ENCODE data around the gene DDIT3.
"Not testable (repeated sequence)": the region's sequence is repeated elsewhere in the genome, so short reads cannot be mapped to it uniquely, and the experiment has no call there.

DDIT3 gene

GRCh38 chr12:57511588-57512325, 8.6 kb downstream of the DDIT3 start:
- DNase-seq, result no peak

- DNase-seq, result no peak
Observed at GRCh38 chr12:57511161-57511560, 9.2 kb downstream of the DDIT3 start.

- DNase-seq, result not testable (repeated sequence)
Observed at GRCh38 chr12:57507796-57508195, 12.5 kb downstream of the DDIT3 start.

- DNase-seq, result not testable (repeated sequence)
Observed at GRCh38 chr12:57506541-57506940, 13.8 kb downstream of the DDIT3 start.

DNA sequence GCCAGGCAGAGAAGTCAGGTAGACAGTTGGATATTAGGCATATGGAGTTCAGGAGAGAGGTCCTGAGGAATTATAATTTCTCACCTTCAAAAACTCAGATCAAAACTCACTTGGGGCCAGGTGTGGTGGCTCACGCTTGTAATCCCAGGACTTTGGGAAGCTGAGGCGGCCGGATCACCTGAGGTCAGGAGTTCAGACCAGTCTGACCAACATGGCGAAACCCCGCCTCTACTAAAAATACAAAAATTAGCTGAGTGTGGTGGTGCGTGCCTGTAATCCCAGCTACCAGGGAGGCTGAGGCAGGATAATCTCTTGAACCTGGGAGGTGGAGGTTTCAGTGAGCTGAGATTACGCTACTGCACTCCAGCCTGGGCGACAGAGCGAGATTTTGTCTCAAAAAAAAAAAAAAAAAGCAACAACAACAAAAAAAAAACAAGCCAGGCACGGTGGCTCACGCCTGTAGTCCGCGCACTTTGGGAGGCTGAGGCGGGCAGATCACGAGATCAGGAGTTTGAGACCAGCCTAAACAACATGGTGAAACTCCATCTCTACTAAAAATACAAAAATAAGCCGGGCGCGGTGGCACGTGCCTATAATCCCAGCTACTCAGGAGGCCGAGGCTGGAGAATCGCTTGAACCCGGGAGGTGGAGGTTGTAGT, 17.9 kb downstream of the DDIT3 start:
- not testable (repeated sequence) for DNase-seq

GRCh38 chr12:57500213-57500612, 20.1 kb downstream of the DDIT3 start:
- no peak for DNase-seq

GRCh38 chr12:57498571-57498970, 21.7 kb downstream of the DDIT3 start:
- no peak for DNase-seq

GRCh38 chr12:57498132-57498502, 22.2 kb downstream of the DDIT3 start:
- DNase-seq, result no peak

DNA sequence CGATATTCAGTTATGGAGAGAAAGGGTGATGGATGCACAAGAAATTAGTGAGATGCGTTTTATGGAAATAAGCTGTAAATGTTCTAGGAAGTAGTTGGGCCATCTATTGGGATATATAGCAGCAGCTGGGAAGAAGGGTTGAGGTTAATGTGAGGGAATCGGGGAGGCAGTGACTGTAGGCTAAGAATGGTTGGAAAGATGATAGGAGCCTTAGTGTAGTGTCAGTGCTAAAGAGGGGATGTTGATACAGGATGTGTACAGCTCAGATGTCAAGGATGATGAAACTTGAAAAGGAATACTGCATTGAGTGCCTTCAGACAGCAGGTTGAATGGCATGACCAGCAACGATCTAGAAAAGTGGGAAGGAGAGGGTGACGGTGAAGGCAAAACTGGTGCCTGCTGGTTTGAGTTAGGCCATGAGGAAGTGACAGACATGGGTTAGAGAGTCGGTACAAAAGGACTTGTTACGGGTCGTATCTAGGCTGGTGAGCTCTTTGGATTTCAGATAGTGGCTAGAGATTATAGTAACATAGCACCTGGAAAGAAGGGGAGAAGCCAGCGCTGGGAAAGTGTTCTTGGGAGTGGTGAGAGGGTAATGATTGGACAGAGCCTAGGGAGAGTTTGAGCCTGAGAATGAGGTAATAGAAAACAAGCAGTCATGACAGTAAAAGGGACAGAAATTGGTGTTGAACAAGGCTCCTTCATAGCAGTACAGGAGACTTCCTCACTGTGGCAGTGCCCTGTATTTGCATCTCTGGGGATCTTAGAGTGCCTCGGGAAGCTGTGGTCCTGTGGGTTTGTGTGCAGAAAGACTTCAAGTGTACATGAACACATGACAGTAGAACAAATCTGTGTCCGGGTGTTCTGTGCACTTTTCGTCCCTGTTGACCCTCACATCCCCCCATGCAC, 22.8 kb downstream of the DDIT3 start:
- DNase-seq, result no peak

DNA sequence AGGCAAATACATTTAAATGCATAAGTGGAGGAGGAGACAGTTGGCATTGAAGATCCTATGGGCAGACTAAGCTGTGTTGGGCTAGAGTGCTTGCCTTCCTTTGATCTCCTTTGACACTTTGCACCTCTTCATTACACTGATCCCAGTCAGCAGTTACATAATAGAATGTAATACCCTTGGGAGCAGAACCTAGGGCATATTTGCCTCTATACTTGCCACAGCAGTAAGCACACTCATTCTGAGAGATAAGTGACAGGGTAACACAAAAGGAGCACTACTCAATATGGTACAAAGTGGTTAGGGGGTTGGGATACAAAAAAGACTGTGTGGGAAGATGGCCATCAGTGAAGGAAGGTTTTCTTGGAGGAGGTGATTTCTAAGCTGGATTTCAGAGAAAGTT, 23.5 kb downstream of the DDIT3 start:
- no peak for DNase-seq

DNA sequence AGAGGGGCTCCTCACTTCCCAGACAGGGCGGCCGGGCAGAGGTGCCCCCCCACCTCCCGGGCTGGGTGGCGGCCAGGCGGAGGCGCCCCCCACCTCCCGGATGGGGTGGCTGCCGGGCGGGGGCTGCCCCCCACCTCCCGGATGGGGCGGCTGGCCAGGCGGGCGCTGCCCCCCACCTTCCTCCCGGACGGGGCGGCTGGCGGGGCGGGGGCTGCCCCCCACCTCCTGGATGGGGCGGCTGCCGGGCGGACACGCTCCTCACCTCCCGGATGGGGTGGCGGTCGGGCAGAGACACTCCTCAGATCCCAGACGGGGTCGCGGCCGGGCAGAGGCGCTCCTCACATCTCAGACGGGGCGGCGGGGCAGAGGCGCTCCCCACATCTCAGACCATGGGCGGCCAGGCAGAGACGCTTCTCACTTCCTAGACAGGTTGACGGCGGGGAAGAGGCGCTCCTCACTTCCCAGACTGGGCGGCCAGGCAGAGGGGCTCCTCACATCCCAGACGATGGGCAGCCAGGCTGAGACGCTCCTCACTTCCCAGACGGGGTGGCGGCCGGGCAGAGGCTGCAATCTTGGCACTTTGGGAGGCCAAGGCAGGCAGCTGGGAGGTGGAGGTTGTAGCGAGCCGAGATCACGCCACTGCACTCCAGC, 25.1 kb downstream of the DDIT3 start:
- not testable (repeated sequence) for DNase-seq

DNA sequence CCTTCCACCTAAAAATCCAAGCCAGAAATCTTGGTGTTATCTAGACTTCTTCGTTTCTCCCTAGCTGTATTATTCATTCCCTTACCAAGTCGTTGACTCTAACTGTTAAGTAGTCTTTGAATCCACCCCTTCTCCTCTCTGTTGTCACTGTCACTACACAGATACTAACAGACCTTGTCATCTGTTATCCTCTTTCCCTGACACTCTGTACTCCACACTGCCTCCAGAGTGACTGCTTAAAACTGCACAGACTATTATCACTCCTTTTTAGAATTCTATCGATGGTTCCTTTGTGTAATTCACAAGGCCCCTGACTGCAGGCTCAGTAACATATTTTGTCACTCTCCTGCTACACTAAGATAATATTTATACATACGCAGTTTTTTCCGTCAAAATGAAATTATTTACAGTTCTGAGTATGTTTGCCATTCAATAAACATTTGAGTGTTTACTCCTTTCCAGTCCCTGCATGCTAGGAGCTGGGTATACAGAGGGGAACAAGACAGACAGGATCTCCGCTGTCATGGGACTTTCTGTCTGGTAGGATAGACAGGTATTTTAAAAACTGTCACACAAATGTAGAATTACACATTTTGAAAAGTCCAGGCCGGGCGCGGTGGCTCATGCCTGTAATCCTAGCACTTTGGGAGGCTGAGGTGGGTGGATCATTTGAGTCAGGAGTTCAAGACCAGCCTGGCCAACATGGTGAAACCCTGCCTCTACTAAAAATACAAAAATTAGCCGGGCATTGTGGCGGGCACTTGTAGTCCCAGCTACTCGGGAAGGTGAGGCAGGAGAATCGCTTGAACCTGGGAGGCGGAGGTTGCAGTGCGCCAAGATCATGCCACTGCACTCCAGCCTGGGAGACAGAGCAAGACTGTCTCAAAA, 28.7 kb downstream of the DDIT3 start:
- DNase-seq, result no peak

DNA sequence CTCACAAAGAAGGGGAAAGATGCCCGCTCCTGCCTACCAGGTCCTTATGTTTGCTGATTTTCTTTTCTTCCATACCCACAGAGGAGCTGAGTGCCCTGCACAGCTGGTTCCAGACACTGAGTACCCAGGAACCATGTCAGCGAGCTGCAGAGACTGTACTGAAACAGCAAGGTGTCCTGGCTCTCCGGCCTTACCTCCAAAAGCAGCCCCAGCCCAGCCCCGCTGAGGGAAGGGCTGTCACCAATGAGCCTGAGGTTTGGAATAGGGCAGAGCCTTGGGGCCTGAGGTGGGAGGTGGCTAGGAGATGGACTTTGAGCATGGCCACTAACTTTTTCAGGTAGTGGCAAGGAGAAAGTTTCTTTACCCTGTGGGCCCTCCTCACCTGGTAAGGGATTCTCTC, 30.2 kb downstream of the DDIT3 start:
- no peak for DNase-seq

DNA sequence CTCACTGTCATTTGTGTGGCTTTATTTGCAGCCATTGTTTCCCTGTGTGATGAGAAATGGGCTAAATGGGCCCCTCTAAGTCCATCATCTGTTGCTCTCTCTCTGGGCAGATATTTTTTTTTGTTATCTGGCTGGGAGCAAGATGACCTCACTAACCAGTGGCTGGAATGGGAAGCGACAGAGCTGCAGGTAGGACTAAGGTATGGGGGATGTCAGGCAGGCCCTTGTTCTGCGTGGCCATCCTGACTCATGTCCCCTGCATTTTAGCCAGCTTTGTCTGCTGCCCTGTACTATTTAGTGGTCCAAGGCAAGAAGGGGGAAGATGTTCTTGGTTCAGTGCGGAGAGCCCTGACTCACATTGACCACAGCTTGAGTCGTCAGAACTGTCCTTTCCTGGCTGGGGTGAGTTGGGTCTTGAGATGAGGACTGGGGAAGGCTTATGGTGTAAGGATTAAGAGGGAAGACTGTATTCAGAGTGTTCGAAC, 31.1 kb downstream of the DDIT3 start:
- DNase-seq, result no peak

- no peak for DNase-seq
Observed at GRCh38 chr12:57488402-57489156, 31.7 kb downstream of the DDIT3 start.

DNA sequence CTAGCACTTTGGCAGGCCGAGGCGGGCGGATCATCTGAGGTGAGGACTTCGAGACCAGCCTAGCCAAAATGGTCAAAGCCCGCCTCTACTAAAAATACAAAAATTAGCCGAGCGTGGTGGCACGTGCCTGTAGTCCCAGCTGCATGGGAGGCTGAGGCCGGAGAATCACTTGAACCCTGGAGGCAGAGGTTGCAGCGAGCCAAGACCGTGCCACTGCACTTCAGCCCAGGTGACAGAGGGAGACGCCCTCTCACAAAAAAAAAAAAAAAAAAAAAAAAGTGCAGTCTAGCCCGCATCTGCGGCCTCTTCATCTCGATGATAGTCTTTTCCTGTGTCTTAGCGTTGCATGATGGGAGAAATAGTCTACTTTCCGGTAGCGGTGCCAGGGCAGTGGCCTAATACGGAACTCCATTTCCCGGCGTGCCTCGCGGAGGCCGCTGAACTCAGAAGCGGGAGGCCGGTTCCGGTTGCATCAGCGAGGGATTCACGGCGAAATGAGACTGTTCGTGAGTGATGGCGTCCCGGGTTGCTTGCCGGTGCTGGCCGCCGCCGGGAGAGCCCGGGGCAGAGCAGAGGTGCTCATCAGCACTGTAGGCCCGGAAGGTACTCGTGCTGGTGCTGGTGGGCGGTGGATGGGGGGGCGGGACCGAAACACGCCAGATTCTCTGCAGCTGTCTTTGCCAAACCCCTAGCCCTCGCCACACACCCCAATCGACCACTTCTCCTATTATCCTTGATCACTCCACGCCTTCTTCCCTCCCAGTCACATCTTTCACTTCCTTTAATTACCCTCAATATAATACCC, 32.5 kb downstream of the DDIT3 start, which contains the start of gene MARS1:
Gene MARS1 (plus strand): TSS at position 472 of the 805 bp plus-strand sequence. CDS start 23 bp downstream, at position 495.
- DNase-seq, result peak; percentile 93 to 95

- no peak for DNase-seq
Observed at GRCh38 chr12:57487055-57487596, 33.2 kb downstream of the DDIT3 start.

DNA sequence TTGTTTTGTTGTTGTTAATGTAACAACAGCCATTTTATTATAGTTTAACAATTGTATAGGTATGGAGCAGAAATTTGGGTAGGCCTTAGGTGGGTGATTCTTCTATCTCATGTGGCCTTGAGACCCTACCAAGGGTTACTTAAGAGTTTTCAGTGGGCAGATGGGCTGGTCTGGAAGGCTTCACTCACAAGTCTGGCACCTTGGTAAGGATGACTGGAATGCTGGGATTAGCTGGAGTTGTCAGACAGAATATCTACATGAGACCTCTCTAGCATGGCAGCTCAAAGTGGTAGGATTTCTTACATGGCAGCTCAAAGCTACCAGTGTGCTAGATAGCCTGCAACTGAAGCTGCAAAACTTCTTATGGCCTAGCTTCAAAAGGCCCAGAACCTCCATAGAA, 34.6 kb downstream of the DDIT3 start:
- DNase-seq, result no peak

GRCh38 chr12:57483466-57483865, 36.8 kb downstream of the DDIT3 start:
- DNase-seq, result no peak

DNA sequence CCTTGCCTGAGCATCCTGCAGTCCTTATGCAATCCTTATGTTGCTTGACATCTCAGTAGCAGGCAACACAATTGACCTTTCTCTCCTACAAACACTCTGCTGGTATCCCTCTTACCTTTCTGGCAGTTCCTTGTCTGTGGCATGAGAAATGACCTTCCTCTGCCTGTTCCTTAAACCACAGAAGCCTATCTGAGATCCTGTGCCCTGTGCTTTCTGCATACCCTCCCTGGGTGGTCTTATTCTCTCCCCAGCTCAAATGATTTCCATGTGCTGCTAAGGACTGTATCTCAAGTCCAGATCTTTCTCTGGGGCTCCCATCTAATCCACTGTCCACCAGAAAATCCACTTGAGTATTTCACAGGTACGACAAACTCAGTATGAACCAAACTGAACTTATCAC, 38.6 kb downstream of the DDIT3 start:
- no peak for DNase-seq
